ENCODE measurements around the gene SMIM41. TPM values are rescaled to one million over a fixed set of nuclear protein-coding genes. Genes with fewer than 3 reads are reported as not detected.

Gene SMIM41
- total RNA-seq, 2 experiments from 2014 or later, result not detected

DNA sequence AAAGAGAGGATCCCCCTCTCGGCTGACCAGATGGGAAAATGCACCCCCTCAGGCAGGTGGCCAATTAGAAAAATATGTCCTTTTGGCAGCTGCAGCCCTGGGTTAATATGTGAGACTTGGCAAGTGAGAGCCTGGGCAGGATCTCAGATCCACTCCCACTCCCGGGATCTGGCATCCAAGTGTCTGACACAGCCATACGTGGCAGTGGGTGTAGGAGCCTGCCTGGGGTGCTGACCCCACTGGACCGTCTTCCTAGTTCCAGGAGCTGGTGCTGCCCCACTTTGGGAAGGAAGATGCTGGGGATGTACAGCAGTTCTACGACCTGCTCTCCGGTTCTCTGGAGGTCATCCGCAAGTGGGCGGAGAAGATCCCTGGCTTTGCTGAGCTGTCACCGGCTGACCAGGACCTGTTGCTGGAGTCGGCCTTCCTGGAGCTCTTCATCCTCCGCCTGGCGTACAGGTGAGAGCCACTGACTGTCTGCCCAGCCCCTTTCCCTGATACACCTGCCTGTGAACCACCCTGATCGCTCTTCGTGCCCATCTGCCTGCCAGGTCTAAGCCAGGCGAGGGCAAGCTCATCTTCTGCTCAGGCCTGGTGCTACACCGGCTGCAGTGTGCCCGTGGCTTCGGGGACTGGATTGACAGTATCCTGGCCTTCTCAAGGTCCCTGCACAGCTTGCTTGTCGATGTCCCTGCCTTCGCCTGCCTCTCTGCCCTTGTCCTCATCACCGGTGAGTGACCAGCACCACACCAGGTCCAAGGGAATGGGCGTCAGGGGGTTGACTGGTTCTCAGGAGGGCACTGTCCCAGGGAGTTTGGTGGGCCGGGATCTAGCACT is 22.5 kb upstream of the SMIM41 start:
- Mint-ChIP-seq H3K36me3 (peaks cover 29% of the 10 kb centered on the region), H3K27ac (no peak overlapping the region), H3K9me3 (no peaks in the 10 kb centered on the region), H3K4me1 (peaks cover 12% of the 10 kb centered on the region), H3K27me3 (no peaks in the 10 kb centered on the region), H3K4me3 (no peak overlapping the region)
- no peak for DNase-seq

DNA sequence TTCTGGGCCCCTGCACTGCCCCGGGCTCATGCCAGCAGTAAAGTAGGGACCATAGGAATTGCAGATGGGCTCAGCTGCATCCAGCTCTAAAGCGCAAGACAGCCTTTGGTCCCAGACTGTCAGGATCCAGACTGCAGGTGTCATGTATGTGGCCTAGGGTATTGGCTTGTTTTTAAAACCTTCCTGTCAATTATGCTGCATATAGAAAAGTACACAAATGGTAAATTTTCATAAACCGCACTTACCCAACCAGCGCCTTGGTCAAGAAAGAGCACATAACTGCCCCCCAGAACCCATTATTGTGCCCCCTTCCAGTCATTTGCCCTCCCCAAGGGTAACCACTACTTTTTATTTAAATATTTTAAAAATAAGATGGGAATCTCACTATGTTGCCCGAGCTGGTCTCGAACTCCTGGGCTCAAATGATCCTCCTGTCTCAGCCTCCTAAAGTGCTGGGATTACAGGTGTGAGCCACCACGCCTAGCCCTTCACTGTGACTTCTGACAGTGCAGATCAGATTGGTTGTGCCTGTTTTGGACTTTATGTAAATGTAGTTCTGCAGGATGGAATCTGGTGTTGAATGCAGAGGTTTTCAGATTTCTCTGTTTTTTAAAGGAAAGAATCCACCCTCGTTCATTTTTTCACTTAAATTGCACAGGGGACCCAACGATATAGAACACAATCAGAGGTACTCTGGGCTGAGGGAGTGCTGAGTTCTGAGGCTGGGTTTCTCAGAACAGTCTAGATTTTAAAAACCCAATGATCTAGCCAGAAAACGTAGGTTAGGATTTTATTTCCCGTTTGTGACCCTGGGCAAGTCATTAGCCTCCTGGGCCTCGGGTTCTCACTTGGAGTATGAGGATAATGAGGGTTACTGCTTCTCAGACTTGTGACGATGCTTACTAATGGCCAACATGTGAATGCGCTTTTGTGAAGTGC is 21.6 kb upstream of the SMIM41 start:
- H3K9me3 Mint-ChIP-seq, result no peaks in the 10 kb centered on the region
- no peak overlapping the region for H3K27ac Mint-ChIP-seq

DNA sequence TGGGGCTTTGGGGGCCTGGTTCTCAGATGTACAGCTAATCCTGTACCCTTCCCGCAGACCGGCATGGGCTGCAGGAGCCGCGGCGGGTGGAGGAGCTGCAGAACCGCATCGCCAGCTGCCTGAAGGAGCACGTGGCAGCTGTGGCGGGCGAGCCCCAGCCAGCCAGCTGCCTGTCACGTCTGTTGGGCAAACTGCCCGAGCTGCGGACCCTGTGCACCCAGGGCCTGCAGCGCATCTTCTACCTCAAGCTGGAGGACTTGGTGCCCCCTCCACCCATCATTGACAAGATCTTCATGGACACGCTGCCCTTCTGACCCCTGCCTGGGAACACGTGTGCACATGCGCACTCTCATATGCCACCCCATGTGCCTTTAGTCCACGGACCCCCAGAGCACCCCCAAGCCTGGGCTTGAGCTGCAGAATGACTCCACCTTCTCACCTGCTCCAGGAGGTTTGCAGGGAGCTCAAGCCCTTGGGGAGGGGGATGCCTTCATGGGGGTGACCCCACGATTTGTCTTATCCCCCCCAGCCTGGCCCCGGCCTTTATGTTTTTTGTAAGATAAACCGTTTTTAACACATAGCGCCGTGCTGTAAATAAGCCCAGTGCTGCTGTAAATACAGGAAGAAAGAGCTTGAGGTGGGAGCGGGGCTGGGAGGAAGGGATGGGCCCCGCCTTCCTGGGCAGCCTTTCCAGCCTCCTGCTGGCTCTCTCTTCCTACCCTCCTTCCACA is 20.7 kb upstream of the SMIM41 start:
- no peak for DNase-seq
- peaks cover 14% of the 10 kb centered on the region for H3K36me3 Mint-ChIP-seq
- H3K4me1 Mint-ChIP-seq, result peaks cover 6% of the 10 kb centered on the region
- H3K27me3 Mint-ChIP-seq, result no peaks in the 10 kb centered on the region
- no peak overlapping the region for H3K4me3 Mint-ChIP-seq
- H3K9me3 Mint-ChIP-seq, result no peaks in the 10 kb centered on the region
- no peak overlapping the region for H3K27ac Mint-ChIP-seq

More for the DNA sequence above, 21.6 kb upstream of the SMIM41 start:
- Mint-ChIP-seq H3K27me3 (no peaks in the 10 kb centered on the region), H3K36me3 (peaks cover 20% of the 10 kb centered on the region), H3K4me3 (no peak overlapping the region), H3K4me1 (peaks cover 9% of the 10 kb centered on the region)
- DNase-seq, result no peak

DNA sequence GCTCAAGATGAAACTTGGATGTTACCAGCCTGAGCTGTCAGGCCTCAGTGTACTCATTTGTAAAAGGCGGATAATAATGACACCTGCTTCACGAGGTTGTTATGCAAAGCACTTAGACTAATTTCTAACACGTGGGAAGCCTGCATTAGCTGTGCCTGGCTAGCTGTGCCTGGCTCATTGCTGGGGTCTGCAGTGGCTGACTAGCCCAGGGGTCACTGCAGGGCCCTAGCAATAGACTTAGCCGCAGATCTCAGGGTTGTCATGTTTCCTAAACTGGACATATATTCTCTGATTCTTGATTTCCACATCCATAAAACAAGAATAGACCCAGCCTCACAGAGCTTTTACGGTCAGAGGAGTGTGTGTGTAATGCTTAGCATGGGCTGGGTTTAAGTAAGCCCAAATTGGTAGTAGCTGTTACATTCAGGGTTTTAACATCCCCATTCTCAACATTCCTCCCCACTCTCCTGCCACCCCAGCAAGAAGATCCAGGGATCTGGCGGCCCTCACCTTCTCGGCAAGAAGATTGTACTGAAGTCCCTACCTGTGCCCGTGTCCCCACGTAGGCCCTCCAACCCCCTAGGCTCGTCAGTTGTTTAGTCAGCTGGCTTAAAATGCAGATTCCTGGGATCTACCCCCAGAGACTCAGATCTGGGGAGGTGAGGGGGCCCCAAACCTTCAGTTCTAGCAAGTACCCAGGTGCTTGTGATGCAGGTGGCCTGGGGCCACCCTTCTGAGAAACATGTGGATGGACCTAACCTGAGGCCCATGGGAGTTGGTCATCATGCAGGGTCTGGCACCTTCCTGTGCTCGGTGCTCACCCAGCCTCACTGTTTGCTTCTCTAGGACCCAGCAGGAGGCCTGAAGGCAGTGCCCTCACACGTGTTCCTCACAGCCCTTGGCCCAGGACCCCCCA is 19.7 kb upstream of the SMIM41 start:
- DNase-seq, result no peak
- Mint-ChIP-seq H3K36me3 (peaks cover 12% of the 10 kb centered on the region), H3K4me3 (no peak overlapping the region), H3K27me3 (no peaks in the 10 kb centered on the region), H3K9me3 (no peaks in the 10 kb centered on the region), H3K27ac (peak overlapping the region; percentile 20), H3K4me1 (peaks cover 3% of the 10 kb centered on the region)

DNA sequence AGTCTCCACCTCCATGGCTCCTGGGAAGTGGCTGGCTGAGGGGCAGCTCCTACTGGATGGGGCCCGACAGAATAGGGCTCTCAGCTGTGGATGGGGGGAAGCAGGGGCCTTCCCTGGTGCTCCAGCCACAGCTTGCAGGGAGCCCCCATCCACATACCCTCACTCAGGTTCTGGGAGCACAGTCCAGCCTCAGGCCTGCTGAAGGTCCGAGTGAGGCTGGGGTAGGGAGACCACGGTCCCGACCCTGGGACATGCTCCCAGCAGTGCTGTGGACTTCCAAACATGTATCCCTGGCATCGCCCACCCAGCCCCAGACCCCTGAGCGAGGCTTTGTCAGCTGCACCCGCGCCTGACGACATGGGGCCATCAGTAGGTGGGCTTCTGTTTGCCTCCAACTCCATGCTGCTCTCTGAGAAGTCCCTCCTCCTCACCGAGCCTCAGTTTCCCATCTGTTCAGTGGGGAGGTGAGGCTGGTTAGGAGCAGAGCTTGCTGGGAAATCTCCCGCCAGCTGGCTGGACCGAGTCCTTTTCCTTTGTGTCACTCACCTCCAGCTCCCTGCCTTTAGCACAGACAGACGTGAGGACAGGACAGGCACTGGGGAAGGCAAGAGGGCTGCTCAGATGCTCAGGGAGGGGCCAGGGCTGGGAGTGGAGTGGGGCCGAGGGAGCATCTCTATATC is 18.9 kb upstream of the SMIM41 start:
- peaks cover 3% of the 10 kb centered on the region for H3K4me1 Mint-ChIP-seq
- no peak for DNase-seq
- no peaks in the 10 kb centered on the region for H3K27me3 Mint-ChIP-seq
- H3K27ac Mint-ChIP-seq, result no peak overlapping the region
- H3K9me3 Mint-ChIP-seq, result no peaks in the 10 kb centered on the region
- H3K36me3 Mint-ChIP-seq, result peaks cover 12% of the 10 kb centered on the region
- H3K4me3 Mint-ChIP-seq, result no peak overlapping the region

DNA sequence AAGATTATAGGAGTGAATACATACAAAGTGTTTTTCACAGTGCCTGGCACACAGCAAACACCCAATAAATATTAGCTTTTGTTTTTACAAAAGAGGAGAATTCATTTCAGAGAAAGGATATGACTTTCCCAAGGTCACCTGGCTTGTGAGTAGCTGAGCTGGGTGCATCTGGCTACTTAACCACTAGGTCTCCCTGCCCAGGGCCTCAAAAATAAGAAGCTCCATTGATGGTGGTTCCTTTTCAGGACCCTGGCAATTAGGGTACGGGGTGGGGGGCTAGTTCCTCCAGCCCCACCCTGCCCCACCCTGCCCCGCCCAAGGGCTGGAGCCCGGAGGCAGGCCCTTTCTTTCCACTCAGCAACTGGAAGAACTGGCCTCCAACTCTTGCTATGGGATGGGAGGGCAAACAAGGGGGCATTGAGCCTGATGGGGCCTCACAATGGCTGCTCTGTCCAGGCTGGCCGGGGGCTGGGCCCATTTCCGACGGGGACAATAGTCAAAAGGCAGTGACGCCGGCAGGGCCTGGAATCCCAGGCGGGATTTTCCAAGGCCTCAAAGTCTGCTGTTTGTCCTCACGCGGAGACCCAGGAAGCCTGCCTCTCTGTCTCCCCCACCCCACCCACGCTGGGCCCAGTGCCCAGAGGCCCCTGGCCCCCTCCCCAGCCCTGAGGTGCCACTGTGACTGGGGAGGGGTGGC is 17.9 kb upstream of the SMIM41 start:
- DNase-seq, result no peak
- Mint-ChIP-seq H3K36me3 (peaks cover 9% of the 10 kb centered on the region), H3K4me1 (no peaks in the 10 kb centered on the region), H3K9me3 (no peaks in the 10 kb centered on the region), H3K27ac (no peak overlapping the region), H3K27me3 (no peaks in the 10 kb centered on the region), H3K4me3 (no peak overlapping the region)

DNA sequence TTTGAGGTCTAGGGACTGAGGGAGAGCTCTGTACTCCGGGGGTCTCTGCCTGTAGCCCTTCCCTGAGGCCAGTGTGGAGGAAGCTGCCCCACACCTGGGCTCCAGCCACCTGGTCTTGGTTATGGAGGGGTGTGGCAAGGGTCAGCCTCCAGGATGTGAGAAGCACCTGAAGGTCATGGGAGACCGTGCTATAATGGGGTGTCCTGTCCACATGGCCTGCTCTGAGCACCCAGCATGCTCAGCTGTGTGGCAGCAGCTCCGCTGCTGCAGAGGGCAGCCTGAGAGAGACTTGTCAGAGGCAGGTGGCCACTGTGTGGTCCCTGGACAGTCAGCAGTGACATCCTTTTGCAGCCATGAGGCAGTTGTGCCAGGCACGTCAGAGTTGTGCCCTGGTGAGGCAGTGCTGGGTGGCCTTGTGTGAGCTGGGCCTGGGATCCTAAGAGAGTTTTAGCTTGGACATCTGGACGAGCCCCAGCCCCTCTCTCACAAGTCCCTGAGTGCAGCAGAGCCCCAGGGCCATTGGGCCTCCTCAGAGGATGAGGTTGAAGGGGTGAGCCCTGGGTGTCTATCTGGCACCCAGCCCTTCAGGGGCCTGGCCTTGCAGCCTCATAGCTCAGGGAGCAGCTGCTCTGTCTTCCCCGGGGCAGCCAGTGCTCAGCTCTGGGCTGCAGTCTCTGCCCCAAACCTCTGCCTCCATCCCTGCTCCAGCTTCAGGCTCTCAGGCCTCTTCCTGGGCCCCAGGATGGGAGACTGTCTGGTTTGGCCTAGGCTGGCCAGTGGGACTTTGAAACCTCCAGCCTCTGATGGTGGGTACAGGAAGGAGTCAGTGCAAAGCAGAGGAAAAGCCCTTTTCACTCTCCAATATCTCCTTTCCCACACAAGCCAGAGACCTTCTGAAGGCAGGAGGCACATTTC is 17.1 kb upstream of the SMIM41 start:
- Mint-ChIP-seq H3K27ac (no peak overlapping the region), H3K4me3 (no peak overlapping the region), H3K4me1 (no peaks in the 10 kb centered on the region), H3K27me3 (no peaks in the 10 kb centered on the region), H3K36me3 (peaks cover 4% of the 10 kb centered on the region), H3K9me3 (no peaks in the 10 kb centered on the region)
- no peak for DNase-seq

DNA sequence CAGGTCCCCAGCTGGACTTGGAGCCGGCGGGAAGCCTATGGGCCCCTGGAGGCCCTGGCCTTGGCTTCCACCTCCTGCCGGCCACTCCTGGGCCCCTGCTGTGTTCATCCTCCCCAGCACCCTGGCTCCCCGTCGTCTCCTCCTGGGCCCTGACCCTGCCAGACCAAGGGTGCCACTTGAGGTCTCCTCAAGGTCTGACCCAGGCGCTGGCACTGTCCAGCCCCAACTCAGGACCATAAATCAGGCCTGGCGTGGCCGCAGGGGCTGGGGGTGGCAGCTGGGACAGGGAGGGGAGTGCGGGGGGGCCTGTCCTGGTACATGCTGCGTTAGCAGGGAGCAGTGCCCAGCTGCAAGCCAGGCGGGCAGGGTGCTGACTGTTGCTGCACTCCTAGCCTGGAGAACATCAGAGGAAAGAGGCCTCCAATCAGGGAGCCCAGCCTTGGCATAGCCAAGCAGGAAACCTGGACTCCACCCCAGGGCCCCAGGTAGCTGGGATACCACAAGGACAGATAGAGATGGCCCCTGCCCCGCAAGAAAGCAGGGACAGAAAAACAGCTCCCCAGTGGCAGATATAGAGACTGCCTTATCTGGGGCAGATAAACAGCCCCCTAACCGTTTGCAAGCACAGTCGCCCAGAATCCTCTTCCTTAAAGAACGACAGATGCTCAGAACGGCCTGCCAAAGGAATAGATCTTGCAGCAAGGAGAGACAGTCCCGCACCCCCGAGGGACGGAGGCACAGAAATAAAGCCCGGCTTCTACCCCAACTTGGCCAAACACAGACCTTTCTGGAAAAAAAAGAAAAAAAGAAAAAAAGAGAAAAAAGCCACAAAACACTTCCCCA is 16.2 kb upstream of the SMIM41 start:
- H3K4me1 Mint-ChIP-seq, result no peaks in the 10 kb centered on the region
- H3K4me3 Mint-ChIP-seq, result no peak overlapping the region

DNA sequence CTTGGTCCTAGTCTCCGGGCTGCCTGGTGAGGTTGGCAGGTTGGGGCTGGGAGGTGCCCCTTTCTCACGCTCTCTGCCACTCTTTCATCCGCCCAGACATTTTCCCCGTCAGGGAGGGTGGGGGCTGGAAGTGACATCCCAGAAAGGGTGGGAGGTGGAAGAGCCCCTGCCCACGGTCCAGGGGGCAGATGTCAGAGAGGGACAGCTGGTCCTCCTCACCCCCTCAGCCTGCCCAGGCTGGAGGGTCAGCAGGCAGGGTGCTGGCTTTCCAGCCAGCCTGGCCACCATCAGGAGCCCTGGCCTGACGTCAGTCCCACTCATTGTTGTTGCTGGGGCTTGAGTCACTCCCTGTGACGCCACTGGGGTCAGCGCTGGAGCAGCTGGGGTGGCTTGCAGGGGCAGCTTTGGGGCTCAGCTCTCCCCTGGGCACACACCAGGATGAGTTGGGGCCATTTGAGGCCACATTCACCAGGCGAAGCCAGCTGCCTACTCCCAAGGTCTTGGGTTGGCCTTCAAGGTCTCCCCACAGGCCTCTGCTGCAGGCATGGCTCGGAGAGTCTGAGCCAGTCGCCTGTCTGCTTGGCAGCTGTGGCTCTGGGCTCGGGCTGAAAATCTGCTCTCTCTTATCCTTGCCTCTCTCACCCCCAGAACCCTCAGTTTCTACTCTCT is 15.4 kb upstream of the SMIM41 start:
- Mint-ChIP-seq H3K4me1 (peaks cover 3% of the 10 kb centered on the region), H3K27me3 (no peaks in the 10 kb centered on the region), H3K36me3 (peaks cover 3% of the 10 kb centered on the region), H3K9me3 (no peaks in the 10 kb centered on the region), H3K4me3 (no peak overlapping the region), H3K27ac (no peak overlapping the region)
- no peak for DNase-seq

More for the DNA sequence above, 16.2 kb upstream of the SMIM41 start:
- Mint-ChIP-seq H3K9me3 (no peaks in the 10 kb centered on the region), H3K27ac (no peak overlapping the region), H3K27me3 (no peaks in the 10 kb centered on the region), H3K36me3 (peaks cover 3% of the 10 kb centered on the region)
- DNase-seq, result no peak

DNA sequence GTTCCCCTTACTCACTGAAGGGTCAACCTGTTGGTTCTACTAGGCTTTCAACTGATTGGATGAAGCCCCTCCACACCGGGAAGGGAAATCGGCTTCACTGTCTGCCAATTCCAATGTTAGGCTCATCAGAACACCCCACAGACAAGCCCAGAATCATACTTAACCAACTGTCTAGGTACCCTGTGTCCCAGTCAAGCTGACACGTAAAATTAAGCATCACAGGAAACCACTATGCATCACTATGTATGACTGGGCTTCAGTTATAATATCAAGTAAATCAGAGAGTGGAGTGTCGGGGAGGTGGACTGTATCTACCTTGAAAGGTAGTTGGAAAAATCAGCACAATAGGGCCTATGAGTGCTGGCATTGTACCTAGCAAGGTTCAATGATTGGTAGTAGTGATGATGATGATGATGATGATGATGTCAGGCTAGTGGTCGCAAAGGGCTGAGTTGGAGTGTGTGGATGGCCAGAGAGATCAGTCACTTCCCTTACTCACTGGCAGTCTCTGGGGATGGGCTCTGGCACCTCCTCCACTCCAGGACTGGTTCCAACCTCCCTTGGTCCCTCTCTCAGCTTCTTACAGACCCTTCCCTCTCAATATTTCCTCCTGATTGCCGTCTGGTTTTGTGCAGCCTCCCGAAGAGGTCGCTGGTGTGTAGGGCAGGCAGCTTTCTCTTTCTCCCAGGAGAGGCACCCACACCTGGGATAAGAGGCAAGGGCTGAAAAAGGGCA is 13.0 kb upstream of the SMIM41 start:
- no peak for DNase-seq
- Mint-ChIP-seq H3K9me3 (no peaks in the 10 kb centered on the region), H3K4me1 (peaks cover 15% of the 10 kb centered on the region), H3K27ac (no peak overlapping the region), H3K4me3 (no peak overlapping the region), H3K27me3 (no peaks in the 10 kb centered on the region), H3K36me3 (peaks cover 7% of the 10 kb centered on the region)

DNA sequence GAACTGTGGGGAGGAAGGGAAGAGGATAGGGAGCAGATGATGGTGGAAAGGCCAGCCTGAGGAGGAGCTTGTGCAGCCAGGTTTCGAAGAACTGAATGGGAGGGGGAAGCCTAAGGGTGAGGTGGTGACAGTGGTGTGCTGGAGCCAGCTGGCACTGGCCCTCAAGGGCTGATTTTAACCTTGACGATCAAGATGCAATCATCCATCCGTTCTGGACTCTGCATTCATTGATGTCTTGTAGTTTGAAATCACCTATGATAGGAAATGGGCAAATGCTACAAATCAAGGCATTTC is 12.5 kb upstream of the SMIM41 start:
- Mint-ChIP-seq H3K27ac (no peak overlapping the region), H3K36me3 (peaks cover 10% of the 10 kb centered on the region), H3K4me3 (no peak overlapping the region), H3K9me3 (no peaks in the 10 kb centered on the region), H3K27me3 (no peaks in the 10 kb centered on the region), H3K4me1 (peaks cover 20% of the 10 kb centered on the region)
- DNase-seq, result no peak

Measured in activated naive CD8-positive, alpha-beta T cell treated with anti-CD3 and anti-CD28 coated beads for 36 hours (primary cell).